ENCODE results near the gene VPS54.

DNA sequence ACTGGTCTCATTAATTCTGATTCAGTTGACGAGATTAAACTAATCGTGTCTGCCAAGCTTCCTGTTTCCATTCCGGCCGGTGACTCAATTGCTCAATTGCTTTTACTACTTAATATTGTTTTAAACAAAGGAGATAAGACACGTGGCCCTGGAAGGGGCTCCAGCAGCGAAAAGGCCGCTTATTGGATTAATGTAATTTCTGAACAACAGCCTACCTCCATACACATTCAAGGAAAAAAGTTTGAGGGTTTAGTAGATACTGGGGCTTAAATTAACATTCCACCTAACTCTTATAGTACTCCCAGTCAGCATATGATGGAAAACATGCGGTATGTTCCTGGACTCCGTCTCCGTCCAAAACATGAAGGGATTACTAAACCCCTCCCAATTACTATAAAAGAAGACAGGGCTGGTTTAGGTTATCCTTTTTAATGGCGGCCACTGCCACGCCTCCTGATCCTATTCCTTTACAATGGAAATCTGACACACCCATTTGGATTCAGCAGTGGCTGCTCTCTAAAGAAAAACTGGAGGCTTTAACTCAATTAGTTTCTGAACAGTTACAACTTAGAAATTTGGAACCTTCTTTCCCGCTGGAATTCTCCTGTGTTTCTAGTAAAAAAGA, 27.1 kb downstream of the VPS54 start:
- TF ChIP-seq POLR2AphosphoS5 (IDR thresholded peaks at IDR 0.05; ENCODE audit: low read depth), result no peak
- TF ChIP-seq, protein P1, sequence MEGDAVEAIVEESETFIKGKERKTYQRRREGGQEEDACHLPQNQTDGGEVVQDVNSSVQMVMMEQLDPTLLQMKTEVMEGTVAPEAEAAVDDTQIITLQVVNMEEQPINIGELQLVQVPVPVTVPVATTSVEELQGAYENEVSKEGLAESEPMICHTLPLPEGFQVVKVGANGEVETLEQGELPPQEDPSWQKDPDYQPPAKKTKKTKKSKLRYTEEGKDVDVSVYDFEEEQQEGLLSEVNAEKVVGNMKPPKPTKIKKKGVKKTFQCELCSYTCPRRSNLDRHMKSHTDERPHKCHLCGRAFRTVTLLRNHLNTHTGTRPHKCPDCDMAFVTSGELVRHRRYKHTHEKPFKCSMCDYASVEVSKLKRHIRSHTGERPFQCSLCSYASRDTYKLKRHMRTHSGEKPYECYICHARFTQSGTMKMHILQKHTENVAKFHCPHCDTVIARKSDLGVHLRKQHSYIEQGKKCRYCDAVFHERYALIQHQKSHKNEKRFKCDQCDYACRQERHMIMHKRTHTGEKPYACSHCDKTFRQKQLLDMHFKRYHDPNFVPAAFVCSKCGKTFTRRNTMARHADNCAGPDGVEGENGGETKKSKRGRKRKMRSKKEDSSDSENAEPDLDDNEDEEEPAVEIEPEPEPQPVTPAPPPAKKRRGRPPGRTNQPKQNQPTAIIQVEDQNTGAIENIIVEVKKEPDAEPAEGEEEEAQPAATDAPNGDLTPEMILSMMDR (IDR thresholded peaks at IDR 0.05; ENCODE audit: insufficient read depth, low read length), result no peak
- no peak for TF ChIP-seq GABPA (IDR thresholded peaks at IDR 0.05; ENCODE audit: low read depth)
- no peak for TF ChIP-seq SPI1 (IDR thresholded peaks at IDR 0.05; ENCODE audit: borderline replicate concordance, low read depth)

Data from HL-60 (cell line).